HepG2 (cell line): ENCODE results near the gene NFE2L2. TPM values are rescaled to one million over a fixed set of nuclear protein-coding genes. Genes with fewer than 3 reads are reported as not detected.

Experiments used
- DMAP1 ChIP-seq: IDR thresholded peaks from 2 replicates; pipeline ENCODE4 v1.6.1; 2016
- GZF1 ChIP-seq: sonication (generic); formaldehyde crosslinking; IDR thresholded peaks from 2 replicates; pipeline ENCODE4 v1.5.1; 2020; ENCODE audit warnings: mild to moderate bottlenecking, missing genetic modification reagents
- HMG20A ChIP-seq: IDR thresholded peaks from 2 replicates; pipeline ENCODE4 v1.6.1; 2016; ENCODE audit warnings: borderline replicate concordance
- HMGA1 ChIP-seq: sonication (generic); formaldehyde crosslinking; conservative IDR thresholded peaks from 2 replicates; pipeline ENCODE4 v1.4.0; 2020; ENCODE audit warnings: missing genetic modification reagents
- KDM5A ChIP-seq: fragments of 200-600 bp; sonication (generic); IDR thresholded peaks from 2 replicates; pipeline ENCODE4 v1.7.0; 2018; ENCODE audit warnings: antibody characterized with exemption, mild to moderate bottlenecking, low read length, borderline replicate concordance
- PHB2 ChIP-seq: fragments of 450-650 bp; IDR thresholded peaks from 2 replicates; pipeline ENCODE4 v1.6.1; 2018; ENCODE audit not compliant: partially characterized antibody
- REPIN1 ChIP-seq: sonication (generic); formaldehyde crosslinking; IDR thresholded peaks from 2 replicates; pipeline ENCODE4 v1.8.0; 2022; ENCODE audit warnings: missing genetic modification reagents, low read depth, mild to moderate bottlenecking, borderline replicate concordance
- RFX3 ChIP-seq: IDR thresholded peaks from 2 replicates; pipeline ENCODE4 v1.6.1; 2016; ENCODE audit warnings: missing biosample characterization, missing genetic modification reagents
- THAP11 ChIP-seq: IDR thresholded peaks from 2 replicates; pipeline ENCODE4 v1.6.1; 2016; ENCODE audit warnings: missing biosample characterization, missing genetic modification reagents
- ZFAT ChIP-seq: sonication (generic); formaldehyde crosslinking; conservative IDR thresholded peaks from 2 replicates; pipeline ENCODE4 v1.8.1; 2023; ENCODE audit warnings: missing genetic modification reagents, inconsistent platforms
- ZMYM3 ChIP-seq: sonication (generic); formaldehyde crosslinking; IDR thresholded peaks from 2 replicates; pipeline ENCODE4 v1.5.1; 2020; ENCODE audit warnings: mild to moderate bottlenecking, missing genetic modification reagents
- ZNF354B ChIP-seq: sonication (generic); formaldehyde crosslinking; IDR thresholded peaks from 2 replicates; pipeline ENCODE4 v1.8.0; 2022; ENCODE audit warnings: mild to moderate bottlenecking, missing genetic modification reagents
- ZNF563 ChIP-seq: sonication (generic); formaldehyde crosslinking; IDR thresholded peaks from 2 replicates; pipeline ENCODE4 v1.8.0; 2022; ENCODE audit warnings: mild to moderate bottlenecking, moderate library complexity, missing genetic modification reagents
- ZNF570 ChIP-seq: sonication (generic); formaldehyde crosslinking; IDR thresholded peaks from 2 replicates; pipeline ENCODE4 v1.4.0; 2020; ENCODE audit warnings: mild to moderate bottlenecking, missing genetic modification reagents, borderline replicate concordance
- polyA plus RNA-seq, 8 experiments: library from polyadenylated mRNA; depleted of rRNA in 3 of 8; stranded (reverse) in 7 of 8; unstranded in 1 of 8; fragments of >200 nt; fragmentation: Illumina TruSeq in 4 of 8; extraction: Trizol in 4 of 8; gene quantifications; 2 replicates each; pipeline versions ENCODE4 v1.2.1 to v1.2.3, GENCODE V29; 2011 to 2016; ENCODE audit warnings: low read depth in 4 of 8, missing spikeins in 1 of 8, mixed read lengths in 1 of 8; ENCODE audit not compliant: insufficient read depth in 1 of 8
- total RNA-seq, 5 experiments: library from RNA; depleted of rRNA; stranded (reverse); fragments of >200 nt; fragmentation: Illumina TruSeq; extraction: Trizol; gene quantifications; 2 replicates each; pipeline ENCODE4 v1.2.3, GENCODE V29; 2016; ENCODE audit warnings: low read depth in 1 of 5
- TF ChIP-seq, protein P1 (sequence below), 2 experiments: sonication (generic) in 1 of 2; formaldehyde crosslinking in 1 of 2; IDR thresholded peaks; 2 replicates each; pipeline versions ENCODE4 v1.4.0 to v1.6.1; 2018 to 2020; ENCODE audit warnings: missing genetic modification reagents in 2 of 2, borderline replicate concordance in 1 of 2, low read depth in 1 of 2, mild to moderate bottlenecking in 1 of 2, missing biosample characterization in 1 of 2
- TF ChIP-seq, protein P2 (sequence below): sonication (generic); formaldehyde crosslinking; IDR thresholded peaks from 2 replicates; pipeline ENCODE4 v1.8.0; 2023; ENCODE audit warnings: mild to moderate bottlenecking, missing genetic modification reagents
- TF ChIP-seq, protein P3 (sequence below): sonication (generic); formaldehyde crosslinking; IDR thresholded peaks from 2 replicates; pipeline ENCODE4 v1.9.0; 2021; ENCODE audit warnings: missing genetic modification reagents, borderline replicate concordance
- TF ChIP-seq, protein P4 (sequence below): IDR thresholded peaks from 2 replicates; pipeline ENCODE4 v1.4.0; 2020; ENCODE audit warnings: mild to moderate bottlenecking, missing genetic modification reagents

NFE2L2 gene
- total and polyA plus RNA-seq, 2 of the 13 experiments (the other 11 are each of a cell fraction or from before 2014, with no cell fraction given) = 84.6 to 215 TPM

DNA sequence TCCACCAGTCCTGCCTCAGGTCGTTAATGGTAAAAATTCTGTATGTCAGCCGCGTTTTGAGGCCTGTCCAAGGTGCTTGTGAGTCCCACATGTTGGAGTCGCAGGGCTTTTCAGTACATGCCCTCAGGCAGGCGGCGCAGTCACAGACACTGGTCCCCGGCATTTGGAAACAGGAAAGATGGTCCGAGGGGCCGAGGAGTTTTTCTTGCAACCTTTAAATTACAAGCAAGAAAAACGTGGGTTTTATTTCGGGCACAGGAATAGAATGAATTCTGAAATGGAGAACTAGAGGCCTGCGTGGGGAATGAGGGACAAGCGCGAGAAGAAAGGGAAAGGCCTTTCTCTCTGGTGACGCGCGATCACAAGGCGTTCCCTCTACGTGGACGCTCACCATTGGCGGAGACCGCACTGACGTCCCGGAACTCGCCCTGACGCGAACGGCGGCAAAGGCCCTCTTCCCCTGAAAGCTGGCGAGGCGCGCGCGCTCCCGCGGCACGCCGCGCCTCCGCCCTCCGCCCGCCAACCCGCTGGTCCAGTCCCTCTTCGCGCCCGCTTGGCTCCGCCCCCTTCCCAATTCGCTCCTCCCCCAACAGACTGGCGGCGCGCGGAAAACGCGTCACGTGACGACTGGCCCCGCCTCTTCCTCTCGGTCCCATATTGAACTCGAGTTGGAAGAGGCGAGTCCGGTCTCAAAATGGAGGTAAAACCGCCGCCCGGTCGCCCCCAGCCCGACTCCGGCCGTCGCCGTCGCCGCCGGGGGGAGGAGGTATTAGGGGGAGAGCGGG is 52.2 kb downstream of the NFE2L2 start, which contains the start of gene HNRNPA3 (continued):
- TF ChIP-seq, protein P1, sequence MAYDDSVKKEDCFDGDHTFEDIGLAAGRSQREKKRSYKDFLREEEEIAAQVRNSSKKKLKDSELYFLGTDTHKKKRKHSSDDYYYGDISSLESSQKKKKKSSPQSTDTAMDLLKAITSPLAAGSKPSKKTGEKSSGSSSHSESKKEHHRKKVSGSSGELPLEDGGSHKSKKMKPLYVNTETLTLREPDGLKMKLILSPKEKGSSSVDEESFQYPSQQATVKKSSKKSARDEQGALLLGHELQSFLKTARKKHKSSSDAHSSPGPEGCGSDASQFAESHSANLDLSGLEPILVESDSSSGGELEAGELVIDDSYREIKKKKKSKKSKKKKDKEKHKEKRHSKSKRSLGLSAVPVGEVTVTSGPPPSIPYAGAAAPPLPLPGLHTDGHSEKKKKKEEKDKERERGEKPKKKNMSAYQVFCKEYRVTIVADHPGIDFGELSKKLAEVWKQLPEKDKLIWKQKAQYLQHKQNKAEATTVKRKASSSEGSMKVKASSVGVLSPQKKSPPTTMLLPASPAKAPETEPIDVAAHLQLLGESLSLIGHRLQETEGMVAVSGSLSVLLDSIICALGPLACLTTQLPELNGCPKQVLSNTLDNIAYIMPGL (CRISPR knock-in tag; IDR thresholded peaks at IDR 0.05; ENCODE audit: borderline replicate concordance in 1 of 2, low read depth in 1 of 2) = peak; percentile 54 to 80; a peak in 2 of 4 replicates
- TF ChIP-seq THAP11 (peak; percentile 85), ZNF354B (CRISPR knock-in tag) (no peak), HMGA1 (no peak), ZNF563 (CRISPR knock-in tag) (no peak; the same call in 1 of the 2 replicates), HMG20A (CRISPR knock-in tag) (peak; percentile 49; the same call in 1 of the 2 replicates), RFX3 (CRISPR knock-in tag) (0 out of 2 replicates have a peak, but pooled peaks have one; percentile 24), DMAP1 (CRISPR knock-in tag) (peak; percentile 91; the same call in 1 of the 2 replicates), ZFAT (CRISPR knock-in tag) (no peak), ZMYM3 (CRISPR knock-in tag) (peak; percentile 32; the same call in 1 of the 2 replicates), PHB2 (no peak), GZF1 (CRISPR knock-in tag) (peak; percentile 92), ZNF570 (CRISPR knock-in tag) (no peak), KDM5A (peak; percentile 69; the same call in 1 of the 2 replicates), REPIN1 (no peak; the same call in 1 of the 2 replicates)
- TF ChIP-seq, protein P2, sequence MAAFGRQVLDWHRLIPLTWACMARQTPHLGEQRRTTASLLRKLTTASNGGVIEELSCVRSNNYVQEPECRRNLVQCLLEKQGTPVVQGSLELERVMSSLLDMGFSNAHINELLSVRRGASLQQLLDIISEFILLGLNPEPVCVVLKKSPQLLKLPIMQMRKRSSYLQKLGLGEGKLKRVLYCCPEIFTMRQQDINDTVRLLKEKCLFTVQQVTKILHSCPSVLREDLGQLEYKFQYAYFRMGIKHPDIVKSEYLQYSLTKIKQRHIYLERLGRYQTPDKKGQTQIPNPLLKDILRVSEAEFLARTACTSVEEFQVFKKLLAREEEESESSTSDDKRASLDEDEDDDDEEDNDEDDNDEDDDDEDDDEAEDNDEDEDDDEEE (CRISPR knock-in tag) = peak; percentile 72; the same call in 1 of the 2 replicates
- TF ChIP-seq, protein P3, sequence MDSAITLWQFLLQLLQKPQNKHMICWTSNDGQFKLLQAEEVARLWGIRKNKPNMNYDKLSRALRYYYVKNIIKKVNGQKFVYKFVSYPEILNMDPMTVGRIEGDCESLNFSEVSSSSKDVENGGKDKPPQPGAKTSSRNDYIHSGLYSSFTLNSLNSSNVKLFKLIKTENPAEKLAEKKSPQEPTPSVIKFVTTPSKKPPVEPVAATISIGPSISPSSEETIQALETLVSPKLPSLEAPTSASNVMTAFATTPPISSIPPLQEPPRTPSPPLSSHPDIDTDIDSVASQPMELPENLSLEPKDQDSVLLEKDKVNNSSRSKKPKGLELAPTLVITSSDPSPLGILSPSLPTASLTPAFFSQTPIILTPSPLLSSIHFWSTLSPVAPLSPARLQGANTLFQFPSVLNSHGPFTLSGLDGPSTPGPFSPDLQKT (CRISPR knock-in tag) = no peak
- TF ChIP-seq, protein P4, sequence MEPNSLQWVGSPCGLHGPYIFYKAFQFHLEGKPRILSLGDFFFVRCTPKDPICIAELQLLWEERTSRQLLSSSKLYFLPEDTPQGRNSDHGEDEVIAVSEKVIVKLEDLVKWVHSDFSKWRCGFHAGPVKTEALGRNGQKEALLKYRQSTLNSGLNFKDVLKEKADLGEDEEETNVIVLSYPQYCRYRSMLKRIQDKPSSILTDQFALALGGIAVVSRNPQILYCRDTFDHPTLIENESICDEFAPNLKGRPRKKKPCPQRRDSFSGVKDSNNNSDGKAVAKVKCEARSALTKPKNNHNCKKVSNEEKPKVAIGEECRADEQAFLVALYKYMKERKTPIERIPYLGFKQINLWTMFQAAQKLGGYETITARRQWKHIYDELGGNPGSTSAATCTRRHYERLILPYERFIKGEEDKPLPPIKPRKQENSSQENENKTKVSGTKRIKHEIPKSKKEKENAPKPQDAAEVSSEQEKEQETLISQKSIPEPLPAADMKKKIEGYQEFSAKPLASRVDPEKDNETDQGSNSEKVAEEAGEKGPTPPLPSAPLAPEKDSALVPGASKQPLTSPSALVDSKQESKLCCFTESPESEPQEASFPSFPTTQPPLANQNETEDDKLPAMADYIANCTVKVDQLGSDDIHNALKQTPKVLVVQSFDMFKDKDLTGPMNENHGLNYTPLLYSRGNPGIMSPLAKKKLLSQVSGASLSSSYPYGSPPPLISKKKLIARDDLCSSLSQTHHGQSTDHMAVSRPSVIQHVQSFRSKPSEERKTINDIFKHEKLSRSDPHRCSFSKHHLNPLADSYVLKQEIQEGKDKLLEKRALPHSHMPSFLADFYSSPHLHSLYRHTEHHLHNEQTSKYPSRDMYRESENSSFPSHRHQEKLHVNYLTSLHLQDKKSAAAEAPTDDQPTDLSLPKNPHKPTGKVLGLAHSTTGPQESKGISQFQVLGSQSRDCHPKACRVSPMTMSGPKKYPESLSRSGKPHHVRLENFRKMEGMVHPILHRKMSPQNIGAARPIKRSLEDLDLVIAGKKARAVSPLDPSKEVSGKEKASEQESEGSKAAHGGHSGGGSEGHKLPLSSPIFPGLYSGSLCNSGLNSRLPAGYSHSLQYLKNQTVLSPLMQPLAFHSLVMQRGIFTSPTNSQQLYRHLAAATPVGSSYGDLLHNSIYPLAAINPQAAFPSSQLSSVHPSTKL (CRISPR knock-in tag) = no peak; the same call in 1 of the 2 replicates
